GM18520 (cell line): ENCODE results near the gene SMIM5.

ENCODE experiments used
- ATAC-seq: cut with Tn5 transposase; IDR thresholded peaks from one replicate; pipeline ENCODE4 v1.9.1; 2021; ENCODE audit not compliant: unreplicated experiment

The SMIM5 gene

DNA sequence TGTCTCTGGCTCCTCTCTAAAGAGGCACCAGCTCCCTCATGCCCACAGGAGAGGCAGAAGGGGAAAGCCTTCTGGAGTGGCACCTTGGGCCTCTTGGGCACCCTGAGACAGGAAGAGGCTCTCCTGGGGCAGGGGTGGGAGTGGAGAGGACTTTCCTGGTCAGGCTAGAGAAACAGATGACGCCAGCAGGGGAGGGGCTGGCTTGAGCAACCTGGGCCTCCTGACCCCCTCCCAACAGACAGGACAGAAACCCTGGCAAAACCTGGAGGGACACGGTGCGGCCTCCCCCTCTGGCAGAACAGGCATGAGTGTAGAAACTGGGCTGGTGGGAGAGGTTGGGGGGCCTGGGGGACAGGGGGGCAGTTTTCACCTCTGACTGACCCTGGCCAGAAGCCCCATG, 6.1 kb downstream of the SMIM5 start:
- no peak for ATAC-seq

DNA sequence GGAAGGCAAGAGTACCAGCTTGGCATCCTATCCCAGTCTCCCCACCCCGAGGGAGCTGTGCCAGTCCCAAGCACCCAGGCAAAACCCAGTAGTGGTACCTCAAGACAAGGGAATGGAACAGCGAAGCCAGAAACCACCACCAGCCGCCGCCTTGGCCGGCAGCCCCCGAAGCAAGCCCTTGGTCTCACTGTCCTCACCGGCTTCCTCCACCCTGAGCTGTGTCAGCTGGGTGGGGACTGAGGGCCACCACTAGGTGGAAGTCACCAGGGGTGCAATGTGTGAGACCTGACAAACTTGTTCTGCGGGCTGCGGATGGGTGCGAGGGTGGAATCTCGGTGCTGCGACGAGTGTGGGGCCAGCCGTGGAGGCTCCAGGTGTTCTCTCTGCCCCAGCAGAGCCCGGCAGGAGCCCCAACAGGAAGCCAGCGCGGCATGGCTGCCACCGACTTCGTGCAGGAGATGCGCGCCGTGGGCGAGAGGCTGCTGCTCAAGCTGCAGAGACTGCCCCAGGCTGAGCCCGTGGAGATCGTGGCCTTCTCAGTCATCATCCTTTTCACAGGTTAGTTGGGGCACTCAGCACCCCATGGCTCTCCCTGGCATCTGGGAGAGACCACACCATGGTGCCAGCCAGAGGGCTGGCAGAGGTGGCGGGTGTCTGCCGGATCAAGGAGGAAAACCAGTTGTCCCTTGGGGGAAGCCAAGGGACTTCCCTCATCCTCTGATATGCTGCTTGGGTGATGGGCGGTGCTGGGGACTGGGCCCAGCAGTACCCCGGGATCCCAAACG, 6.7 kb downstream of the SMIM5 start:
- ATAC-seq: no peak

DNA sequence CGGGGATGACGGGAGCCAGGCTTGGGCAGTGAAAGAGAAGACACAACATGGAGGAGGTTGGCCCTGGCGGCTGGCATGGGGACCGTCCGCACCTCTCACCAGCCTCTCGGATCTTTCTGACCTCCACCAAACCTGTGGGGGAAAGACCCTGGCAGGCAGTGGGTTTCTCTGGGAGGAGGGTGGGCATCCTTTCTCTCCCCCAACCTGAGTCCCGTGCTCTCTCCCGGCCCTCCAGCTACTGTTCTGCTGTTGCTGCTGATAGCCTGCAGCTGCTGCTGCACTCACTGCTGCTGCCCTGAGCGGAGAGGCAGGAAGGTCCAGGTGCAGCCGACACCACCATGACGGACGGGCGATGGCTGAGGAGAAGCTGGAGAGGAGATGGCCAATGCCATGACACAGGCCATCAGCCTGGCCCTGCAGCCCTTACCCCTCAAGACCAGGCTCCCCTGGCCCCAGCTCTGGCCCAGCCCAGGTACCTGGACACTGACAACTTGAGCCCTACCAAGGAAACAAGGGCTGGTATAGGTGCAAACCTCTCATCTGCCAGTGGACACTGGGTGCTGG, 7.4 kb downstream of the SMIM5 start:
- no peak for ATAC-seq

DNA sequence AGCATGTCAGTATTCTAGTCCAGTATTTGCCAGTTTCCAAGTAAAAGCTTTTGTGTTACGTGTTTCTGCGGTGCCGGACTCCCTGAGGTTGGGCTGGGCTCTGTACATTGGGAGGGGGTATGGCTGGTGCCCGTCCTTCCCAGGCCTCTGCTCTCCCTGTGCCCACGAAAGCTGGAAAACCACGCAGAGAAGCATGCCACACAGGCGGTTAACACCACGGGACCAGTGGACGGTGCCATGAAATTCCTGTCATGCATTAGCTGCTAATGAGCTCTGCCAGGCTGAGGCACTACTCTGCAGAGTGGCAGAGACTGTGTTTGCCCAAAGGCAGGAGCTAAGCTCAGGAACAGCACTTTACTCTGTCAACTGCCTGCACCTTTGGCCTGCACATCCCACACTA, 8.1 kb downstream of the SMIM5 start:
- no peak for ATAC-seq

DNA sequence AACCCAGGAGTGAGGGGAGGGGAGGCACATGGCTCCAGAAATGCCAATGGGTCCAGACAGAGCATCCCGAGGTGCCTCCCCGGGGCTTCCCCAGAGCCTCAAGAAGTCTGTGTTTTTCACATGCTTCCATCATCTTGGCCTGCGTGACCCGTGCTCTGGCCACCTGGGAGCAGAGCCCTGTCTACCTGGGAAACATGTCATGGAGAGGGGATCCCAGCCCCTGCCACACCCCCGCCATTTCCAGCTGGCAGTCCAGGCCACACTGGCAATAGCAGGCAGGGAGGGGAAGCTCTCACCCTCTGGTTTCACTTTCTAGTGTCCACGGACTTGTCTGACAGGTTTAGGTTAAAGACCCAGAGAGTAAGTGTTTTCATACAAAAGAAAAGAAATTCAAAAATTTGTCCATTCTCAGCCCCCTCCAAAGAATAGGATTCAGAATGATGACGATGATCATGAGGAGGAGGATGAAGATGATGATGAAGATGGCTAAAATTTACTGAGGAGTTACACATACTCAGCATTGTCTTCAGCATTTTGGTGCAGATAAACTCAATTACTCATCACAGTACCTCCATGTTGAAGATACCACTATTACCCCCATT, 9.0 kb downstream of the SMIM5 start:
- no peak for ATAC-seq

DNA sequence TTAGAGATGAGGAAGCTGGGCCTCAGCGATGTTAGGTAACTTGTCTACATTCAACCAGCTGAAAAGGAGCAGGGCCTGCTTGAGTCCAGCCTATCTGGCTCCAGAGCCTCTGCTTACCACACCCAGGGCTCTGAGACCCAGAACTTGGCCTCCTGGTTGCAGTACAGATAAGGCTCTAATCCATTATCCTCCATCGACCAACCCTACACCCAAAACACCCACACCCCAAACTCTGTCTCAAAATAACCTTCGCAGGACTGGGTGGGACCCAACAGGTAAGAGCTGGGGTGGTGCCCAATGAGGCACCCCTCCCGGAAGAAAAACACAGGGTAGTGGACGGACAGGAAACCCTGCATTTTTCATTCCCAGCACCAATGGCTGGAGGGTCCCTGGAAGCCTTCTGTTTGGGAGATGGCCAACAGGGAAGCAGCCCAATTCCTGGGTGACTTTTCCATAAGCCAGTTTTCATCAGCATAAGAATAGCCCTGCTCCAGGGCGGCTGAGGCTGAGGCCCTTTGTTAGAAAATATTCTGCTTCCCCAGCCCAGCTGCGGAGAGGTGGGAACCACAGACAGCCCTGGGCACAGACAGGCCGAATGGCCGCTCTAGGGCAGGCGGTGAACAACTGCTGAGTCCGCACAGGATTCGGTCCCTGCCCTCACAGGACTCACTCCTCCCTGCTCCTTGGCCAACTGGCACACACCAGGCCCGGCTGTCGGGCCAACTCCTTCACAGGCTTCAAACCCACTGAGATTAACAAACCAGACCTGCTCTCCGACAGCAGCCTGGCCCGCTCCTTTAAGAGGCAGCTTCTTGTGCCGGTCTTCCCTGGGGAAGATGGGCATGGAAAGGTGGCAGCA, 9.8 kb downstream of the SMIM5 start:
- no peak for ATAC-seq

DNA sequence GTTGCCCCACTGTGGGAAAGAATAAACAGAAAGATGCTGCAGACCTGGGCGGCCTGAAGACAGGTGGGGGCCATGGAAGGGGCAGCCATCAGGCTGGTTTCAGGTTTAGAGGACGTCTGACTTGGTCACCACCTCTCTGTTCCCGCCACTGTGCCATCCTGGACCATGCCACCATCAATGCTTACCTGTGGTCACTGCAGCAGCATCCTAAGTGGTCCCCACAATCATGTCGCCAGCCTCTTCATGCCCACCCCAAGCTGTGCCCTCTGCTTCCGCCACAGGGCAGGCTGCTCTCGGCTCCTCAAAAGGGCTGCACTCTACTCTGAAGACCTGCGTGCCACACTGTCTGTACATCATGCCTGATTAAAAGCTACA, 10.4 kb downstream of the SMIM5 start:
- ATAC-seq: no peak

DNA sequence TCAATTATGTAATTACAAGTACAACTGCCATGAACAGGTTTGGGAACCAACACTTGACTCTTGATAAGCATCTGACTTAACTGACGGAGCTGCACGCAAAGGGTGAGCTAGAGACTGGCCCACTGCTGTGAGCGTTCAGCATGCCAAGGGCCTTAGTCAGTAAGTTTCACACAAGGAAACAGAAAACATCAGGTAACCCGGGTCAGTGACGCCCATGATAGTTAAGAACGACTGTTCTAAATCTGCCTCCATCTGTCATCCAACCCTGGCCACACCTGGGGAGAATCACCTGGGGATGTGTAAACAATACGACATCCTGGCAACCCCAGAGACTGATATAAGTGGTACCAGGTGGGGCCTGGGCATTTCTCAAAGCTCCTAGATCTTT, 12.3 kb downstream of the SMIM5 start:
- ATAC-seq: no peak

DNA sequence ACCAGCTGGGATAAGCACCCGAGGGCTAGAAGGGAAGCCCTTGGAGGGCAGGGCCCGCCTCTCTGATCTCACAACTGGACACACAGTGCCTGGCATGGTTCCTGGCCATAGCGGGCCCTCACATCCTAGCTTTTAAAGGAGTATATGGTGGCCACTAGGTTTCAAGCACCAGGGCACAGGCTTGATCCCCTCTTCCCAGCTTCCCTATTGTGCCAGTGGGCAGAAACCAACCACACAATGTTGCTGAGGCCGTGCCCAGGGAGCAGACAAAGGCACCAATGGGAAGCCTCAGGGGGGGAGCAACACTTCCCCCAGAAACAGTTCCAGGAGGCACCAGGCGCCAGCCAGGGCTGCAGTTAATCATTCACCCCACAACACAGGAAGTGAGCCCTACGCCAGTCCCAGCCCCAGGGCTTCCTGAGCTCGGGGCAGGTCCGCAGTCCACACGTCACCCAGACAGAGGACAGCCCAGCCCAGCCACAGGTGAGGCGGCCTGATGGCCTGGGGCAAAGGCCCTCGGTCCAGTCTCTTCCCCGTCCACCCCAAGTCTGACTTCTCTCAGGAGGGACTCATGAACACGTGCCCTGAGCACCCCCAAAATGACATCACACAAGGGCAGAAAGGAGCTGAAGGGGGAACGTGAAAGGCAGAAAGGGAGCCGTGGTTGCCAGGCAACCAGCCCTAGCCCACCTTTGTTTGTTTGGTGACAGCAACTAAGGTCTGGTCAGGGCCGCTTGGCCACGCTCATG, 12.8 kb downstream of the SMIM5 start:
- ATAC-seq: no peak

DNA sequence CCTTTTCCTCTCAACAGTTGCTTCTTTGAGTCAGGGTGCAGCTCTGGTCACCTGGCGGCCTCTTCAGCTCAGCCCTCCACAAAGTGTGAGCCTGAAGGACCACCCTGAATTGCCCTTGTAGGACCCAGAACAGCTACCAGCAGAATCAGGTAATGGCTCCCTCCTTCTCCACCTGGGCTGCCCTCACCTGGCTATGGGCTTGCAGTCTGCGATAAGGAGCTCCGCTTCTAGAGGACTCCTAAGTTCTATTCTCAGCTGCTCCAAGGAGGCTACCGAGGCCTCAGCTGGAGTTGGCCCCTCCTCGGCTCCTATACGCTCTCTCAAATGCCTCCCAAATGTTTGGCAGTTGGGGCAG, 13.4 kb downstream of the SMIM5 start:
- ATAC-seq: no peak

DNA sequence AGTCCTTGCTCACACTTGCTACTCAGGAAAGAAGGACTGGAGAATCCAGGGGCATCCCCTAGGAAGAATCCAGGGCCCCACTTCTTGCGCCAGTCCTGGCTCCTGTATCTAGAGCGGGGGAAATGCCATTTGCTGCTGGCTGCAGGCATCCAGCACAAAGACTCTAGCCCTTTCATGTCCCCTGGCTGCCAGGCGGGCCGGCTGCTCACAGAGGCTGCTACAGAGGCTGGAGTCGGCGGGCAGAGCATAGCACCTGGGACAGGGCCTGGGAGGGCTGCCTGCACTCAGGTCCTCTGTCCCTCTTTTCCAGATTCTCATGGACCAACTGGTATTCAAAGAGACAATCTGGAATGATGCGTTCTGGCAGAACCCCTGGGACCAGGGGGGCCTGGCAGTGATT, 13.8 kb downstream of the SMIM5 start:
- ATAC-seq: no peak

DNA sequence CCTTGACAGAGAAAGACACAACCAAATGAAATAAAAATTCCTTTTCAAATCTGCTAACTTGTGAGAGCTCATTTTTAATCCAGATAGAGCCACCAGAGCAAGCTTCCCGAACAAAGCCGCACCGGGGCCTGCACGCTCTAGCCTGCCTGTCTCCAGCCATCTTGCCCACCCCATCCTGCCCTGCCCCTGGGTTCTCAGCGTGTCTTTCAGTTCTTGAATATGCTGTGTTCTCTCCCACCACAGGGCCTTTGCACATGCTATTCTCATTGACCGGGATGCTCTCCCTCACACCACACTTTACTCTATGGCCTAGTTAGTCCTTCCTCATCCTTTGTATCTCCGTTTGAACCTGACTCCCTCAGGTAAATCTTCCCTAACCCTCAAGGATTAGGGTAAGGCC, 14.7 kb downstream of the SMIM5 start:
- ATAC-seq: no peak

DNA sequence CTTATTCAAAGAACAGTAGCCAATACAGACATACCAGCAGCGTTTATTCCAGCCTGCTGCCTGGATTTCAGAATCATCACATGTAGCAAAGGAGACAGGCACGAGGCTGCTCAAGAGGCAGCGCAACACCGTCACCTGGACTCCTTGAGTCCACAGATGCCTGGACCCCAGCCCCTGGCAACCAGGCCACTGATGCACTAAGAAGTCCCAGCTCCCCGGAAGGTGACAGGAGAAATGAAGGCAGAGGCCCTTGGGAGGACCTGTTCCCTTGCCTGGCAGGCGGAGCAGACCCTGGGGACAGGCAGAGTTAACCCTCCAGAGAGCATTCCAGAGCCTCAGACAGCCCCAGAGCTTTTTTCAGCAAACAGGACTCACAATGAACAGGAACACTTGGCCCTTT, 16.5 kb downstream of the SMIM5 start:
- ATAC-seq: no peak

DNA sequence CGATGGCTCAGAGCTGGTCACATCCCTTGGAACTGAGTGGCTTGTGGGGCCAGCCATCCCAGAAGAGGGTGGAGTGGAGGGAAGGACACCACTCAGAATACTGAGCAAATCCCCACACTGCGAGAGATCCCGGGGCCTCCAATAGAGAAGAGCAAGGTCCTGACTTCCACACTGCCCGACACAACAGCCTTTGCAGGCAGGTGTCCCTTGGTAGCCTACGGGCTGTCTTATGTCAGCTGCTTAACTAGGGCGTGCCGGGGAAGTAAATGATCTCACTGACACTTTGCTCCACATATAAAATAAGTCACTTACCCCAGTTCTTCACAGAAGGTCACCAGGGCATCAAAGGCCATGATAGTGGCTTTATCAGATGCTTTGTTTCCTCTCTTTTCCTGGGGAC, 17.6 kb downstream of the SMIM5 start:
- no peak for ATAC-seq

DNA sequence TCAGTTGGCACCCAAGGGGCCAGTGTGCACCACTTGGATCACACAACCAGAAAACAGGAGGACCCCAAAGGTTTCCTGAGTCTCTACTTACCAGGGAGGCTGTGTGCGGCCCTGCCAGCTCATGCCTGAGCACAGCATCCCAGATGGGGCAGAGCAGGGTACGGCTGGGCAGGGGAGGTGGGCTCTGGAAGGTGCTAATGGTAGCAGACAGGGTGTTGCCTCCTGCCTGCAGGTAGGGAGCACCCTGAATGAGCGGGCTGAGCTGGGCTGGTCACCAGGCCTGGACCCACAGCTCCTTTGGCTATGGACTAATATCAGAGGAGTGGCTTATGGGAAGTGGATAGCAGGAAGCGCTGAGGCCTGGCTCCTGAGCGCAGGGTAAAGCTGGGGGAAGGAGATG, 19.1 kb downstream of the SMIM5 start:
- ATAC-seq: no peak

DNA sequence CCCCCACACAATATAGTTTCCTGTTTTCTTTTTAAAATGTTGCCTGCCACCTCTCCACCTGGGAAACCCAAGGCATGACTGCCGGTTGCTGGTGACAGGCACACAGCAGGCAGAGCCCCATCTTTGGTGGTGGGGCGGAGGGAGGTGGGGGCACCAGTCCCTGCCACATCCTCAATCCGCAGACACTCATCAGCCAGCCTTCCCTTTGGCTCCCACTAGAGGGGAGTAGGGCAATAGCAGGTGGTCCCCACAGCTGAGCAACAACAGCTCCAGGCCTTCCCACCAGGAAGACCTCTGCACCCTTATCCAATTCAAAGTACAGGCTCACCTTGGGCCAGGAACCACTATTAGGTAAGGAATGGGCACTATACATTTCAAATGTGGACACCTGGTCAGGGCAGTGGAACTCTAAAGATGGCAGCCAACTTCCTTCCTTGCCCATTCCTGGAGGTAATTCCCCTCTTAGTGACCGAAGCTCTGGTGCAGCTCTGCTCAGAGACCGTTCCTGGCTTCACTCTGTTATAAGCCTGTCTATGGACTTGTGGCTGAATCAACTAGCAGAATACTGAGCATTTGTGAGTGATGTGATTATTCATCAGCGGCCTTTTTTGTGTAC, 19.8 kb downstream of the SMIM5 start:
- ATAC-seq: no peak

DNA sequence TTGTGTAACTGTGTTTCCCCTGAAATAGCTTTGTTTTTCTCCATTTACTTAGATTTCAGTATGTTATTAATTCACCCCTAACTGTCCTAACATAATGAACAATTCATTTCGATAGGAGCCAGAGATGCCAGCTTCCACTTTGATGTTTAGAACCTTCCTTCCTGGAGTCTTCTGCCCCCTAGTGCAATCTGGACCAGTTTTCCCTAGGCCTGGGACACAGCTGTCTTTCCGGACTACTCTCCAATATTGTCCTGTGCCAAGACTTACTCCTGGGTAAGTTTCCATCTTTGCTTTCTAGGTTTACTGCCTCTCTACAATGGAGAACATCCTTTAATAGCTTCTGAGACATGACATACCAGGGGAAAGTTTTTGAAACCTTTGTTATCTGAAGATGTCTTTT, 20.9 kb downstream of the SMIM5 start:
- ATAC-seq: no peak

DNA sequence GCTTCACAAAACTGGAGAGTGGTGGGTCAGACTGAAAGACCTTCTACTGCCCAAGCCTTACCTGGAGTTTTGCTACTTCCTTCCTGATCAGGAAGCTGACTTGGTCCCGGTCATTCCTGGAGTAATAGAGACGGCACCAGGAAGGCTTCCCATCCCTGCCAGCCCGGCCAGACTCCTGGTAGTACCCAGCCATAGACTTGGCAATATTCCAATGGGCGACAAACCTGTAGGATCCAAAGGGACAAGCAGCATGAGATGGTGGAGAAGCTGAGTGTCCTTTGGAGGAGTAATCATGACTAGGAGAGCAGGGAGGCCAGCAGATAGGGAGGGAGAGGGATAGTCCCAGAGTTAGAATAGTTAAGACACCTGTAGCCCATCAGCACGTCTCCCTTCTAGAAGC, 25.0 kb downstream of the SMIM5 start:
- ATAC-seq: no peak

DNA sequence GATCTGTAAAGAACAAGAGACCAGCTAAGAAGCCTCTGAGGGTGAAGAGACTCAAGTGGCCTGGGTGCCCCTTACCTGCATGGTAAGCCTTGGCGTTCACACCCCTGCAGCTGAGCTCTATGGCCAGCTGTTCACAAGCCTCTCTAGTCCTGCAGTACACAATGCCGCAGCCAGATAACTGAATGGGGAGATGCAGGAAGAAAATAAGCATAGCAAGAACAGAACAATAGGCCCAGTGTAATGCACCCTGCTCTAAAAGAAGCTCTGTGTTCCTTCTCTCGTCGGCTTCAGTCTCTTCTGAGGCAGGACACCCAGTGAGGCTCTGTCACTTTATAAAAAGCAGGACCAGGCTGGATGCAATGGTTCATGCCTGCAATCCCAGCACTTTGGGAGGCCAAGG, 28.3 kb downstream of the SMIM5 start:
- ATAC-seq: no peak

DNA sequence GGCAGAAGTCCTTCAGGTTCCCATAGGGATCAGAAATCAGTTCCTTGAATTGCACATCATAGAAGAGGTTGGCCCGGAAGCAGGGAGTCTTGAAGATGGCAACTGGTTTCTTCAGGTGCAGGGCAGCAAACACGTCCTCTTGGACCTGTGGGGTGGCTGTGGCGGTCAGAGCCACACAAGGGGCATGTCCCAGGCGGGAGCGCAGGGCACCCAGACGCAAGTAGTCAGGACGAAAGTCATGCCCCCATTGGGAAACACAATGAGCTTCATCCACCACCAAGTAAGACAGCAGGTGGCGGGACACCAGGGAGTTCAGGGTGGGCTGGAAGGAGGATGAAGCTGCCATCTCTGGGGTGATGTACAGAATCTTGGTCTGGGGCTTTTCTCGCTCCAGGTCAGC, 29.3 kb downstream of the SMIM5 start:
- ATAC-seq: no peak

DNA sequence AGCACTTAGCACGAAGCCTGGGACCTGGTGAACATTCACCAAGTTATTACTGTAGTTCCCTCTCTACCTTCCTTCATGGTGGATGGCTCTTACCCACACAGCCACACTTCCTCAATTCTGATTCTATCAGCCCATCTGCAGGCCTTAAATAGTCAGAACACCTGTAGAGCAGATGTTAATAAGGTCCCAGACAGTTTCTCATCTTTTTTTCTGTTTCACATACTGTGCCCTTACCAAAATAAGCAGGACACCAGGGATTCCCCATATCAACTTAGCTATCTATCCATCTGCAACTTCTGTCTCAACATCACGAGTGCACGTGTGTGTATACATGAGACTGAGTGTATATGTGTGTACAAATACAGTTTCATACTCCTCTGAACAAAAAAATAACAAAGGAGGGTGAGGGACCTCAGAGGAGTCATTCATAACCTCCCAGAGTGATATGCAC, 30.9 kb downstream of the SMIM5 start:
- ATAC-seq: no peak
